A549 (cell line): ENCODE data around the gene TMEM237. TPM values are rescaled to one million over a fixed set of nuclear protein-coding genes. Genes with fewer than 3 reads are reported as not detected.
A peak's percentile ranks its signal among the peaks of the same experiment; 100 is the strongest.

Experiments
- ATAC-seq, 2 experiments: fragments of 200-7000 bp in 1 of 2; fragments of >200 bp in 1 of 2; cut with Nextera tagmentation in 1 of 2; cut with Tn5 transposase in 1 of 2; 3 replicates each; pipeline versions ENCODE4 v1.8.0 to v1.9.1; 2018 to 2020; ENCODE audit warnings: mild to moderate bottlenecking in 1 of 2, moderate library complexity in 1 of 2
- CTCF ChIA-PET: fragments of 300-600 bp; sonication (Branson Sonifier 250); formaldehyde crosslinking; extraction: SDS; loops from one replicate; lab custom pipeline; 2021; ENCODE audit warnings: antibody characterized with exemption, inconsistent platforms; lab: Yijun Ruan, JAX
- POLR2A ChIA-PET: fragments of 350-600 bp; formaldehyde crosslinking; extraction: SDS; loops from one replicate; lab custom pipeline; 2021; ENCODE audit warnings: antibody characterized with exemption, inconsistent platforms; lab: Yijun Ruan, JAX
- DNase-seq, 2 experiments: peaks; one replicate each; pipeline versions ENCODE4 v3.0.0 to v3.0.0-alpha.2; 2011 to 2016; ENCODE audit warnings: low read depth in 1 of 2, low spot score in 1 of 2
- FAIRE-seq: peaks from 2 replicates; lab custom pipeline; 2011; peaks lifted over from hg19 to GRCh38; lab: Jason Lieb, UNC
- H3K27ac ChIP-seq, 2 experiments: fragments of >200 bp; sonication (Bioruptor Twin); formaldehyde crosslinking; 3 replicates each; pipeline ENCODE4 v1.5.1; 2016 to 2017
- H3K4me1 ChIP-seq: fragments of >200 bp; sonication (Bioruptor Twin); formaldehyde crosslinking; 3 replicates; pipeline ENCODE4 v1.6.1; 2016
- H3K4me2 ChIP-seq: fragments of >200 bp; sonication (Bioruptor Twin); formaldehyde crosslinking; 3 replicates; pipeline ENCODE4 v1.6.1; 2016
- H3K4me3 ChIP-seq: fragments of >200 bp; sonication (Bioruptor Twin); formaldehyde crosslinking; 3 replicates; pipeline ENCODE4 v1.5.1; 2016
- H3K9me3 ChIP-seq: fragments of >200 bp; sonication (Bioruptor Twin); formaldehyde crosslinking; 3 replicates; pipeline ENCODE4 v1.6.1; 2016
- BHLHE40 ChIP-seq: IDR thresholded peaks from 2 replicates; pipeline ENCODE4 v1.6.1; 2012; ENCODE audit warnings: low read depth, low read length, inconsistent platforms
- CBX2 ChIP-seq: fragments of 200-600 bp; sonication (generic); IDR thresholded peaks from 2 replicates; pipeline ENCODE4 v1.6.1; 2016; ENCODE audit warnings: low read depth, mild to moderate bottlenecking, borderline replicate concordance
- CBX8 ChIP-seq: fragments of 200-600 bp; sonication (generic); IDR thresholded peaks from 2 replicates; pipeline ENCODE4 v1.6.1; 2016
- CEBPB ChIP-seq, 2 experiments: fragments of >200 bp in 1 of 2; sonication (Bioruptor Twin) in 1 of 2; formaldehyde crosslinking in 1 of 2; IDR thresholded peaks; 2 replicates each; pipeline ENCODE4 v1.6.1; 2012 to 2016
- CHD2 ChIP-seq: fragments of 150-350 bp; IDR thresholded peaks from 2 replicates; pipeline ENCODE4 v1.6.1; 2014; ENCODE audit warnings: low read length; ENCODE audit not compliant: partially characterized antibody
- EHF ChIP-seq: fragments of 250-450 bp; sonication (Bioruptor Pico); IDR thresholded peaks from 2 replicates; pipeline ENCODE4 v1.5.0; 2020; ENCODE audit warnings: mild to moderate bottlenecking
- EP300 ChIP-seq, 2 experiments: fragments of >200 bp; sonication (Bioruptor Twin); formaldehyde crosslinking; IDR thresholded peaks; 2 replicates in 1 of 2; 3 replicates in 1 of 2; pipeline ENCODE4 v1.6.1; 2016 to 2017
- ESRRA ChIP-seq: fragments of 150-350 bp; IDR thresholded peaks from 2 replicates; pipeline ENCODE4 v1.6.1; 2014; ENCODE audit warnings: mild to moderate bottlenecking, low read length, borderline replicate concordance
- FOSL2 ChIP-seq, 2 experiments: fragments of 450-650 bp in 1 of 2; fragments of >200 bp in 1 of 2; sonication (Bioruptor Twin) in 1 of 2; formaldehyde crosslinking; IDR thresholded peaks; 2 replicates each; pipeline versions ENCODE4 v1.5.0 to v1.6.1; 2016 to 2020; ENCODE audit warnings: mild to moderate bottlenecking in 1 of 2, moderate library complexity in 1 of 2
- FOXS1 ChIP-seq: fragments of 250-450 bp; sonication (Bioruptor Pico); IDR thresholded peaks from 2 replicates; pipeline ENCODE4 v1.5.0; 2020; ENCODE audit warnings: mild to moderate bottlenecking, moderate library complexity
- GATA3 ChIP-seq: IDR thresholded peaks from 2 replicates; pipeline ENCODE4 v1.6.1; 2012; ENCODE audit warnings: borderline replicate concordance
- HDAC2 ChIP-seq: fragments of 200-600 bp; sonication (generic); IDR thresholded peaks from 2 replicates; pipeline ENCODE4 v1.6.1; 2016
- HOXB5 ChIP-seq: fragments of 250-450 bp; sonication (Bioruptor Pico); IDR thresholded peaks from 2 replicates; pipeline ENCODE4 v1.5.0; 2020; ENCODE audit warnings: mild to moderate bottlenecking, moderate library complexity
- JUN ChIP-seq, 2 experiments: fragments of >200 bp; sonication (Bioruptor Twin); formaldehyde crosslinking; IDR thresholded peaks; 2 replicates in 1 of 2; 3 replicates in 1 of 2; pipeline ENCODE4 v1.6.1; 2016 to 2017
- JUNB ChIP-seq: fragments of >200 bp; sonication (Bioruptor Twin); formaldehyde crosslinking; IDR thresholded peaks from 2 replicates; pipeline ENCODE4 v1.6.1; 2016
- MAFK ChIP-seq: fragments of 450-650 bp; IDR thresholded peaks from 2 replicates; pipeline ENCODE4 v1.6.1; 2014; ENCODE audit not compliant: partially characterized antibody
- MYC ChIP-seq: IDR thresholded peaks from 2 replicates; pipeline ENCODE4 v1.6.1; 2012; ENCODE audit warnings: mild to moderate bottlenecking, inconsistent platforms, low read length, improper control_type of control experiment, borderline replicate concordance
- NFE2L2 ChIP-seq: fragments of 150-350 bp; conservative IDR thresholded peaks from 2 replicates; pipeline ENCODE4 v1.6.1; 2014; ENCODE audit warnings: low read length
- POLR2A ChIP-seq: IDR thresholded peaks from 2 replicates; pipeline ENCODE4 v1.6.1; 2012; ENCODE audit warnings: mild to moderate bottlenecking, low read length
- RCOR1 ChIP-seq: fragments of 150-350 bp; IDR thresholded peaks from 2 replicates; pipeline ENCODE4 v1.6.1; 2014; ENCODE audit warnings: antibody characterized with exemption, low read length, low read depth
- RNF2 ChIP-seq: fragments of 200-600 bp; sonication (generic); IDR thresholded peaks from 2 replicates; pipeline ENCODE4 v1.6.1; 2016; ENCODE audit warnings: low read depth, mild to moderate bottlenecking, antibody characterized with exemption, moderate library complexity, borderline replicate concordance
- SREBF2 ChIP-seq: fragments of 450-650 bp; IDR thresholded peaks from 2 replicates; pipeline ENCODE4 v1.6.1; 2014; ENCODE audit warnings: mild to moderate bottlenecking, moderate library complexity
- TFCP2L1 ChIP-seq: fragments of 250-450 bp; sonication (Bioruptor Pico); IDR thresholded peaks from 2 replicates; pipeline ENCODE4 v1.5.0; 2021; ENCODE audit warnings: mild to moderate bottlenecking
- ZC3H11A ChIP-seq: fragments of 450-650 bp; IDR thresholded peaks from 2 replicates; pipeline ENCODE4 v1.6.1; 2014; ENCODE audit warnings: antibody characterized with exemption, mild to moderate bottlenecking
- ZFP36 ChIP-seq: fragments of 450-650 bp; IDR thresholded peaks from 2 replicates; pipeline ENCODE4 v1.6.1; 2014; ENCODE audit warnings: borderline replicate concordance; ENCODE audit not compliant: partially characterized antibody
- ZNF302 ChIP-seq: fragments of 250-450 bp; sonication (Bioruptor Pico); IDR thresholded peaks from 2 replicates; pipeline ENCODE4 v1.9.0; 2021; ENCODE audit warnings: inconsistent platforms, mild to moderate bottlenecking, moderate library complexity
- ZSCAN20 ChIP-seq: fragments of 250-450 bp; sonication (Bioruptor Pico); IDR thresholded peaks from 2 replicates; pipeline ENCODE4 v1.8.0; 2022; ENCODE audit warnings: mild to moderate bottlenecking, moderate library complexity
- WGBS: methylation state at CpG from one replicate; pipeline ENCODE4 v1.1.6; 2017; ENCODE audit errors: missing lambda C conversion rate; 5-methylcytosine and 5-hydroxymethylcytosine counted together
- polyA plus RNA-seq, 4 experiments: library from polyadenylated mRNA; depleted of rRNA in 3 of 4; stranded (reverse); fragments of >200 nt; fragmentation: RNase III in 1 of 4; extraction: RNeasy Plus Mini Kit Qiagen cat#74134 plus additional on column Dnase treatment in 1 of 4; gene quantifications; 2 replicates in 3 of 4; 3 replicates in 1 of 4; pipeline ENCODE4 v1.2.3, GENCODE V29; 2011 to 2017
- TF ChIP-seq, protein P1 (sequence below): fragments of >200 bp; sonication (Bioruptor Twin); formaldehyde crosslinking; IDR thresholded peaks from 2 replicates; pipeline ENCODE4 v1.6.1; 2016
- TF ChIP-seq, protein P2 (sequence below): fragments of 250-450 bp; sonication (Bioruptor Pico); IDR thresholded peaks from 2 replicates; pipeline ENCODE4 v1.5.0; 2021; ENCODE audit warnings: mild to moderate bottlenecking, moderate library complexity, borderline replicate concordance
- TF ChIP-seq, protein P3 (sequence below): fragments of >200 bp; sonication (Bioruptor Twin); formaldehyde crosslinking; IDR thresholded peaks from 3 replicates; pipeline ENCODE4 v1.5.1; 2016
- TF ChIP-seq, protein P4 (sequence below): fragments of >200 bp; sonication (Bioruptor Twin); formaldehyde crosslinking; IDR thresholded peaks from 3 replicates; pipeline ENCODE4 v1.6.1; 2016
- TF ChIP-seq, protein P5 (sequence below): fragments of 150-350 bp; IDR thresholded peaks from 2 replicates; pipeline ENCODE4 v1.6.1; 2014; ENCODE audit warnings: low read depth, mild to moderate bottlenecking, low read length

The TMEM237 gene
- polyA plus RNA-seq, 2 of the 4 experiments (the other 2 are of a cell fraction), result 15.7 to 37.1 TPM

DNA sequence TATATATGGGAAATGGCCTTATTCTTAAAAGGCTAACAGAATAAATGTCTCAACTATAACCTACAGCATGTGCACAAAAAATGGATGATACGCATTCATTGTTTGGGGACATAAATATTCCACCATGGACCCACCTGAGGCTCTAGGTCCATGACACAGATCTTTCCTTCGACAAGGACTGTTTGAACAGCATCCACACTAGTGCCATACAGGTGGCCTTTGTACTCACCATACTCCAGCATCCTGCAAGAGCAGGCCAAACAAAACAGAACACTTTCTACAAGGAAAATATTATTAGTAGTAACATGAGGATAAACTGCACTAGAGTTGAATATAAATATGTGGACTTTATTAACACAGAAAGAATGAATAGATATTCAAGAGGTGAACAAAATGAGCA is 6.1 kb upstream of the TMEM237 start:
- FAIRE-seq, result no peak
- ChIA-PET CTCF (no interaction called here), POLR2A (no interaction called here)
- DNase-seq, result no peak
- H3K27ac ChIP-seq, result no peak overlapping the region
- no peaks in the 10 kb centered on the region for H3K9me3 ChIP-seq
- ATAC-seq, result no peak
- TF ChIP-seq CHD2, result no peak
- TF ChIP-seq CBX8, result no peak
- TF ChIP-seq ZSCAN20 (CRISPR knock-in tag), result no peak
- no peak for TF ChIP-seq BHLHE40
- TF ChIP-seq, protein P1, sequence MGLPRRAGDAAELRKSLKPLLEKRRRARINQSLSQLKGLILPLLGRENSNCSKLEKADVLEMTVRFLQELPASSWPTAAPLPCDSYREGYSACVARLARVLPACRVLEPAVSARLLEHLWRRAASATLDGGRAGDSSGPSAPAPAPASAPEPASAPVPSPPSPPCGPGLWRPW, result no peak
- no peak for TF ChIP-seq CEBPB (IDR thresholded peaks at IDR 0.05)
- no peak for TF ChIP-seq ZFP36
- TF ChIP-seq NFE2L2, result no peak
- no peak for TF ChIP-seq FOXS1 (CRISPR knock-in tag)
- TF ChIP-seq ZNF302 (CRISPR knock-in tag), result no peak
- WGBS, result 73% methylated on average over 2 of the region's 2 CpGs
- H3K4me2 ChIP-seq, result no peak overlapping the region
- peaks cover 7% of the 10 kb centered on the region; the same call in 1 of the 3 replicates for H3K4me1 ChIP-seq
- no peak overlapping the region for H3K4me3 ChIP-seq

DNA sequence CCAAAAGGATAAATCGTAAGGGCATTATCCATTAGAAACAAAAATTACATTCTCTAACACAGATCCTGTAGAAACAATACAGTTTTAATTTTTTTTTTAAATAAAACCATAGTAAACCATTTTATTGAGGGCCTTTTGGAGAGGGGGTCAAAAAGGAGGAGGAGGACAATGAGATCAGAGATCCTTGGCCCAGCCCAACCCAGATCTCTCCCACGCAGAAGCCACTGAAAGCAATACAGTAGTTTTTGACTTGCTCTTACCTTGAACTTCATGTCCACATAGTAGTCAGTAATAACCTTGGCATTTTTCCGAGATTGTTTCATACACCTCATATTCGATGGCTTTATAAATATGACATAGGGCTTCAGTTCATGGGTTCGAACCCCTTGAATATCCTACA is 4.1 kb upstream of the TMEM237 start:
- WGBS, result 75% methylated on average over 5 of the region's 5 CpGs
- no peak for FAIRE-seq
- POLR2A ChIA-PET, result no interaction called here
- Histone ChIP-seq H3K4me3 (no peak overlapping the region), H3K27ac (no peak overlapping the region), H3K9me3 (no peaks in the 10 kb centered on the region), H3K4me1 (peaks cover 10% of the 10 kb centered on the region), H3K4me2 (no peak overlapping the region)
- no peak for ATAC-seq
- no peak for DNase-seq
- CTCF ChIA-PET, result no interaction called here
- TF ChIP-seq CBX2, result no peak
- no peak for TF ChIP-seq RNF2
- no peak for TF ChIP-seq HDAC2
- no peak for TF ChIP-seq GATA3
- TF ChIP-seq EP300 (IDR thresholded peaks at IDR 0.05), result no peak
- TF ChIP-seq ZC3H11A, result no peak
- no peak for TF ChIP-seq JUNB
- no peak for TF ChIP-seq MYC
- no peak for TF ChIP-seq FOXS1 (CRISPR knock-in tag)
- no peak for TF ChIP-seq POLR2A
- TF ChIP-seq NFE2L2, result no peak
- no peak for TF ChIP-seq JUN (IDR thresholded peaks at IDR 0.05)
- TF ChIP-seq, protein P2, sequence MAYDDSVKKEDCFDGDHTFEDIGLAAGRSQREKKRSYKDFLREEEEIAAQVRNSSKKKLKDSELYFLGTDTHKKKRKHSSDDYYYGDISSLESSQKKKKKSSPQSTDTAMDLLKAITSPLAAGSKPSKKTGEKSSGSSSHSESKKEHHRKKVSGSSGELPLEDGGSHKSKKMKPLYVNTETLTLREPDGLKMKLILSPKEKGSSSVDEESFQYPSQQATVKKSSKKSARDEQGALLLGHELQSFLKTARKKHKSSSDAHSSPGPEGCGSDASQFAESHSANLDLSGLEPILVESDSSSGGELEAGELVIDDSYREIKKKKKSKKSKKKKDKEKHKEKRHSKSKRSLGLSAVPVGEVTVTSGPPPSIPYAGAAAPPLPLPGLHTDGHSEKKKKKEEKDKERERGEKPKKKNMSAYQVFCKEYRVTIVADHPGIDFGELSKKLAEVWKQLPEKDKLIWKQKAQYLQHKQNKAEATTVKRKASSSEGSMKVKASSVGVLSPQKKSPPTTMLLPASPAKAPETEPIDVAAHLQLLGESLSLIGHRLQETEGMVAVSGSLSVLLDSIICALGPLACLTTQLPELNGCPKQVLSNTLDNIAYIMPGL, result no peak
- no peak for TF ChIP-seq ESRRA
- TF ChIP-seq SREBF2, result no peak
- TF ChIP-seq MAFK, result no peak

DNA sequence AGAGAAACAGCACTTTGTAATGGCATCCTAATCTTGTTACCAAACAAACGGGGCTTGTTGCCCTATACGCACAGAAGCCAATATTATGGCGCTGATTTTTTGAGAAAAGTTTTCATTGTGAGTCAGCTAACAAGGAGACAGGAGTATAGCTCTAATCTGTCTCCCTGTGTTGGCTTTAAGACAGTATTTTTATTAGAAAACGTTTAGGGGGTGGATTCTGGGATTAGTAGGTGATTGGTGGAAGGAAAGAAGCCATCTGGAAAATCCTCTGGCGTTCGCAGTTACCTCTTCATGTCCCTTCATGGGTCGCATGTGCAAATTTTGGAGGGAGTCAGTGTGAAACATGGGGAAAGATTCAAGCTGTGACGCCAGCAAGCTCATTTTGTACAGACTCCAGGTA is 698 bp upstream of the TMEM237 start:
- H3K4me3 ChIP-seq, result no peak overlapping the region; the same call in 2 of the 3 replicates
- FAIRE-seq, result no peak
- ChIA-PET CTCF (no interaction called here), POLR2A (no interaction called here)
- H3K27ac ChIP-seq, result peak overlapping the region in 1 of 2 experiments; percentile 94; a peak in 3 of 6 replicates
- peaks cover 12% of the 10 kb centered on the region for H3K4me1 ChIP-seq
- peak overlapping the region; percentile 92 for H3K4me2 ChIP-seq
- no peaks in the 10 kb centered on the region for H3K9me3 ChIP-seq
- ATAC-seq, result no peak
- DNase-seq, result no peak
- WGBS, result 76% methylated on average over 8 of the region's 8 CpGs
- TF ChIP-seq, protein P3, sequence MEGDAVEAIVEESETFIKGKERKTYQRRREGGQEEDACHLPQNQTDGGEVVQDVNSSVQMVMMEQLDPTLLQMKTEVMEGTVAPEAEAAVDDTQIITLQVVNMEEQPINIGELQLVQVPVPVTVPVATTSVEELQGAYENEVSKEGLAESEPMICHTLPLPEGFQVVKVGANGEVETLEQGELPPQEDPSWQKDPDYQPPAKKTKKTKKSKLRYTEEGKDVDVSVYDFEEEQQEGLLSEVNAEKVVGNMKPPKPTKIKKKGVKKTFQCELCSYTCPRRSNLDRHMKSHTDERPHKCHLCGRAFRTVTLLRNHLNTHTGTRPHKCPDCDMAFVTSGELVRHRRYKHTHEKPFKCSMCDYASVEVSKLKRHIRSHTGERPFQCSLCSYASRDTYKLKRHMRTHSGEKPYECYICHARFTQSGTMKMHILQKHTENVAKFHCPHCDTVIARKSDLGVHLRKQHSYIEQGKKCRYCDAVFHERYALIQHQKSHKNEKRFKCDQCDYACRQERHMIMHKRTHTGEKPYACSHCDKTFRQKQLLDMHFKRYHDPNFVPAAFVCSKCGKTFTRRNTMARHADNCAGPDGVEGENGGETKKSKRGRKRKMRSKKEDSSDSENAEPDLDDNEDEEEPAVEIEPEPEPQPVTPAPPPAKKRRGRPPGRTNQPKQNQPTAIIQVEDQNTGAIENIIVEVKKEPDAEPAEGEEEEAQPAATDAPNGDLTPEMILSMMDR, result no peak
- TF ChIP-seq CEBPB (IDR thresholded peaks at IDR 0.05) (no peak), ZFP36 (no peak), HDAC2 (no peak), JUNB (no peak), ESRRA (no peak), FOSL2 (IDR thresholded peaks at IDR 0.05) (no peak), FOSL2 (CRISPR knock-in tag; IDR thresholded peaks at IDR 0.05) (no peak), TFCP2L1 (CRISPR knock-in tag) (no peak), EHF (CRISPR knock-in tag) (no peak), JUN (IDR thresholded peaks at IDR 0.05) (no peak), NFE2L2 (no peak), RCOR1 (no peak), CBX8 (no peak), HOXB5 (CRISPR knock-in tag) (no peak)
- TF ChIP-seq, protein P4, sequence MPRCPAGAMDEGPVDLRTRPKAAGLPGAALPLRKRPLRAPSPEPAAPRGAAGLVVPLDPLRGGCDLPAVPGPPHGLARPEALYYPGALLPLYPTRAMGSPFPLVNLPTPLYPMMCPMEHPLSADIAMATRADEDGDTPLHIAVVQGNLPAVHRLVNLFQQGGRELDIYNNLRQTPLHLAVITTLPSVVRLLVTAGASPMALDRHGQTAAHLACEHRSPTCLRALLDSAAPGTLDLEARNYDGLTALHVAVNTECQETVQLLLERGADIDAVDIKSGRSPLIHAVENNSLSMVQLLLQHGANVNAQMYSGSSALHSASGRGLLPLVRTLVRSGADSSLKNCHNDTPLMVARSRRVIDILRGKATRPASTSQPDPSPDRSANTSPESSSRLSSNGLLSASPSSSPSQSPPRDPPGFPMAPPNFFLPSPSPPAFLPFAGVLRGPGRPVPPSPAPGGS, result no peak
- TF ChIP-seq, protein P5, sequence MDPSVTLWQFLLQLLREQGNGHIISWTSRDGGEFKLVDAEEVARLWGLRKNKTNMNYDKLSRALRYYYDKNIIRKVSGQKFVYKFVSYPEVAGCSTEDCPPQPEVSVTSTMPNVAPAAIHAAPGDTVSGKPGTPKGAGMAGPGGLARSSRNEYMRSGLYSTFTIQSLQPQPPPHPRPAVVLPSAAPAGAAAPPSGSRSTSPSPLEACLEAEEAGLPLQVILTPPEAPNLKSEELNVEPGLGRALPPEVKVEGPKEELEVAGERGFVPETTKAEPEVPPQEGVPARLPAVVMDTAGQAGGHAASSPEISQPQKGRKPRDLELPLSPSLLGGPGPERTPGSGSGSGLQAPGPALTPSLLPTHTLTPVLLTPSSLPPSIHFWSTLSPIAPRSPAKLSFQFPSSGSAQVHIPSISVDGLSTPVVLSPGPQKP, result no peak
